Caco-2 (cell line): Measurements from ENCODE around the gene DLK1. TPM values are rescaled to one million over a fixed set of nuclear protein-coding genes. Genes with fewer than 3 reads are reported as not detected.

Experiments
- BruUV-seq: library from RNA; stranded (reverse); fragments of 400-500 nt; replicated peaks from 2 replicates; lab custom pipeline; 2021; lab: Mats Ljungman, UMichigan
- CTCF ChIA-PET: fragments of 300-600 bp; sonication (Branson Sonifier 250); formaldehyde crosslinking; loops from one replicate; lab custom pipeline; 2022; ENCODE audit warnings: antibody characterized with exemption; lab: Charles Lee
- POLR2A ChIA-PET: fragments of 300-600 bp; sonication (Branson Sonifier 250); formaldehyde crosslinking; loops from one replicate; lab custom pipeline; 2022; ENCODE audit warnings: antibody characterized with exemption; lab: Charles Lee
- DNase-seq, 2 experiments: peaks; one replicate each; pipeline versions ENCODE4 v3.0.0 to v3.0.0-alpha.2; 2020 to 2022
- H3K27me3 ChIP-seq: replicated peaks from 2 replicates; pipeline ENCODE4 v1.6.0; 2011; ENCODE audit warnings: low read length; ENCODE audit not compliant: control insufficient read depth, insufficient read depth
- H3K36me3 ChIP-seq: 2 replicates; pipeline ENCODE4 v1.5.1; 2011; ENCODE audit warnings: low read length; ENCODE audit not compliant: control insufficient read depth, insufficient read depth
- H3K4me1 ChIP-seq: fragments of 250-450 bp; sonication (Bioruptor Pico); 2 replicates; pipeline ENCODE4 v1.5.1; 2020; ENCODE audit warnings: mild to moderate bottlenecking
- H3K4me3 ChIP-seq: 2 replicates; pipeline ENCODE4 v1.5.1; 2011; ENCODE audit warnings: low read depth, mild to moderate bottlenecking, control low read depth, low read length
- H3K9me3 ChIP-seq: fragments of 250-450 bp; sonication (Bioruptor Pico); 2 replicates; pipeline ENCODE4 v1.5.1; 2020; ENCODE audit warnings: mild to moderate bottlenecking, moderate library complexity
- H3K27ac Mint-ChIP-seq: one replicate; pipeline ENCODE4 v1.8.0; 2022; ENCODE audit warnings: mixed read lengths; ENCODE audit not compliant: unreplicated experiment
- H3K27me3 Mint-ChIP-seq: one replicate; pipeline ENCODE4 v1.8.0; 2022; ENCODE audit warnings: mixed read lengths; ENCODE audit not compliant: insufficient read depth, unreplicated experiment
- H3K36me3 Mint-ChIP-seq: one replicate; pipeline ENCODE4 v1.8.0; 2022; ENCODE audit warnings: mild to moderate bottlenecking, mixed read lengths; ENCODE audit not compliant: insufficient read depth, unreplicated experiment
- H3K4me1 Mint-ChIP-seq: one replicate; pipeline ENCODE4 v1.8.0; 2022; ENCODE audit warnings: low read depth, mixed read lengths; ENCODE audit not compliant: unreplicated experiment
- H3K4me3 Mint-ChIP-seq: one replicate; pipeline ENCODE4 v1.8.0; 2022; ENCODE audit warnings: mild to moderate bottlenecking, moderate library complexity, mixed read lengths; ENCODE audit not compliant: unreplicated experiment
- H3K9me3 Mint-ChIP-seq: one replicate; pipeline ENCODE4 v1.8.0; 2022; ENCODE audit warnings: mixed read lengths; ENCODE audit not compliant: unreplicated experiment
- intact Hi-C: fragments of 100-400 bp; cut with micrococcal nuclease; formaldehyde crosslinking; loops from one replicate; pipeline ENCODE4 v1.10.0; 2022; ENCODE audit not compliant: unreplicated experiment
- total RNA-seq: library from RNA; stranded (reverse); gene quantifications from 2 replicates; pipeline ENCODE4 v1.2.3, GENCODE V29; 2022
- TF ChIP-seq, protein P1 (sequence below), 2 experiments: fragments of 200-600 bp in 1 of 2; IDR thresholded peaks; 1 replicate in 1 of 2; 2 replicates in 1 of 2; pipeline versions ENCODE4 v1.5.1 to v1.8.0; 2011 to 2022; ENCODE audit warnings: antibody characterized with exemption in 1 of 2, control low read depth in 1 of 2, inconsistent platforms in 1 of 2, low read depth in 1 of 2, low read length in 1 of 2, mild to moderate bottlenecking in 1 of 2, moderate library complexity in 1 of 2; ENCODE audit not compliant: insufficient read depth in 1 of 2, severe bottlenecking in 1 of 2, unreplicated experiment in 1 of 2

The DLK1 gene
- total RNA-seq, 1 experiment from 2014 or later, result not detected

GRCh38 chr14:100765991-100766390 lies 39.3 kb downstream of the DLK1 start:
- H3K27ac Mint-ChIP-seq, result no peak overlapping the region
- TF ChIP-seq, protein P1, sequence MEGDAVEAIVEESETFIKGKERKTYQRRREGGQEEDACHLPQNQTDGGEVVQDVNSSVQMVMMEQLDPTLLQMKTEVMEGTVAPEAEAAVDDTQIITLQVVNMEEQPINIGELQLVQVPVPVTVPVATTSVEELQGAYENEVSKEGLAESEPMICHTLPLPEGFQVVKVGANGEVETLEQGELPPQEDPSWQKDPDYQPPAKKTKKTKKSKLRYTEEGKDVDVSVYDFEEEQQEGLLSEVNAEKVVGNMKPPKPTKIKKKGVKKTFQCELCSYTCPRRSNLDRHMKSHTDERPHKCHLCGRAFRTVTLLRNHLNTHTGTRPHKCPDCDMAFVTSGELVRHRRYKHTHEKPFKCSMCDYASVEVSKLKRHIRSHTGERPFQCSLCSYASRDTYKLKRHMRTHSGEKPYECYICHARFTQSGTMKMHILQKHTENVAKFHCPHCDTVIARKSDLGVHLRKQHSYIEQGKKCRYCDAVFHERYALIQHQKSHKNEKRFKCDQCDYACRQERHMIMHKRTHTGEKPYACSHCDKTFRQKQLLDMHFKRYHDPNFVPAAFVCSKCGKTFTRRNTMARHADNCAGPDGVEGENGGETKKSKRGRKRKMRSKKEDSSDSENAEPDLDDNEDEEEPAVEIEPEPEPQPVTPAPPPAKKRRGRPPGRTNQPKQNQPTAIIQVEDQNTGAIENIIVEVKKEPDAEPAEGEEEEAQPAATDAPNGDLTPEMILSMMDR (IDR thresholded peaks at IDR 0.05; ENCODE audit: insufficient read depth in 1 of 2, low read depth in 1 of 2, low read length in 1 of 2, severe bottlenecking in 1 of 2, unreplicated experiment in 1 of 2), result no peak
- ChIA-PET POLR2A (no interaction called here), CTCF (interaction anchor here (0.5 kb wide), 1 partner anchor 476 kb away, joined by 3 read pairs; no protein-coding TSS in a partner anchor)
- no peaks in the 10 kb centered on the region for H3K27me3 ChIP-seq
- DNase-seq, result no peak
- no peaks in the 10 kb centered on the region for H3K9me3 ChIP-seq
- H3K36me3 Mint-ChIP-seq, result peaks cover 6% of the 10 kb centered on the region
- peaks cover 19% of the 10 kb centered on the region for H3K9me3 Mint-ChIP-seq
- intact Hi-C loops, result no loop called here
- no peaks in the 10 kb centered on the region for H3K27me3 Mint-ChIP-seq
- H3K4me3 ChIP-seq, result no peak overlapping the region
- no peak overlapping the region for H3K4me3 Mint-ChIP-seq
- BruUV-seq, result no TSS peak
- no peaks in the 10 kb centered on the region for H3K4me1 ChIP-seq
- H3K4me1 Mint-ChIP-seq, result peaks cover 6% of the 10 kb centered on the region
- H3K36me3 ChIP-seq, result no peaks in the 10 kb centered on the region

GRCh38 chr14:100767003-100767787 lies 40.5 kb downstream of the DLK1 start:
- H3K27me3 Mint-ChIP-seq, result no peaks in the 10 kb centered on the region
- no peaks in the 10 kb centered on the region for H3K4me1 ChIP-seq
- H3K9me3 ChIP-seq, result no peaks in the 10 kb centered on the region
- no peaks in the 10 kb centered on the region for H3K27me3 ChIP-seq
- H3K4me3 Mint-ChIP-seq, result no peak overlapping the region
- no peaks in the 10 kb centered on the region for H3K36me3 ChIP-seq
- ChIA-PET CTCF (no interaction called here), POLR2A (no interaction called here)
- H3K36me3 Mint-ChIP-seq, result peaks cover 2% of the 10 kb centered on the region
- BruUV-seq, result no TSS peak
- H3K4me3 ChIP-seq, result no peak overlapping the region
- H3K27ac Mint-ChIP-seq, result no peak overlapping the region
- intact Hi-C loops, result no loop called here
- TF ChIP-seq, protein P1 (IDR thresholded peaks at IDR 0.05; ENCODE audit: insufficient read depth in 1 of 2, low read depth in 1 of 2, low read length in 1 of 2, severe bottlenecking in 1 of 2, unreplicated experiment in 1 of 2), result no peak
- no peak for DNase-seq
- H3K9me3 Mint-ChIP-seq, result peaks cover 17% of the 10 kb centered on the region
- H3K4me1 Mint-ChIP-seq, result peaks cover 13% of the 10 kb centered on the region

DNA sequence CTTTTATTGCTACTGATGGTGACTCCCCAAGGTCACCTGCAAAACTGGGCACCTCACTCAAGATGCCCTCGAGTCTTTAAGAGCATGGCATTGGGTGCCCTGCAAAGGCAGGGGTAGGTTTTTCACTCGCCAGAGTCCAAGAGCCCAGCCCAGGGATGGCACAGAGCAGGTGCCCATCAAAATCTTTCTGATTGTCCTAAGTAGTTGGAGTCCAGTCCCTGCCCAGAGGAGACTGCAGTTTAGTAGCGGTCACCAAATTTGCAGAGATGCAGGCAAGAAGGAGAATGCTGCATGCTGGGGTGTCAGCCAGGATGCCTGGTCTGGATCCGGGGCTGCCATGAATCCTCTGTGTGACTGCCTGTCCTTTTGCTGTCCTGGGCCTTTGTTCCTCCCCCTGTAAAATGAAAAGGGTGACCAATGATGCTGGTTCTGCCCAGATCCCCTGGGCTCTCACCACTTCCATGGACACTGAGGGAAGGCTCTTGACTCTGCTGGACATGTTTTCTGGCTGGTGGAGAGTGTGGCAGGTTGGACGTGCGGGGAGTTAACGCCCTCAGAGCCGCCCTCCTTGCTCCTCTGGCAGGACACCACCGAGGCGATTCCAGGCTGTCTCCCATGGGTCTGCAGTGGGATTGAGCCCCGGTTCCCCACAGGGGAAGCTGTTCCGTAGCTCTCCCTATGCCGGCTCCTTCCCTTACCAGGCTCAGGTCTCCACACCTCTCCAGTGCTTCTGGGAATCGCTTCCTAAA lies 41.3 kb downstream of the DLK1 start:
- intact Hi-C loops, result no loop called here
- Histone ChIP-seq H3K4me1 (no peaks in the 10 kb centered on the region), H3K9me3 (no peaks in the 10 kb centered on the region), H3K27me3 (no peaks in the 10 kb centered on the region), H3K36me3 (no peaks in the 10 kb centered on the region), H3K4me3 (no peak overlapping the region)
- no TSS peak for BruUV-seq
- no peak overlapping the region for H3K4me3 Mint-ChIP-seq
- no peak overlapping the region for H3K27ac Mint-ChIP-seq
- POLR2A ChIA-PET, result no interaction called here
- H3K9me3 Mint-ChIP-seq, result peaks cover 14% of the 10 kb centered on the region
- CTCF ChIA-PET, result no interaction called here
- DNase-seq, result no peak
- TF ChIP-seq, protein P1 (IDR thresholded peaks at IDR 0.05; ENCODE audit: insufficient read depth in 1 of 2, low read depth in 1 of 2, low read length in 1 of 2, severe bottlenecking in 1 of 2, unreplicated experiment in 1 of 2), result no peak
- peaks cover 13% of the 10 kb centered on the region for H3K4me1 Mint-ChIP-seq
- no peaks in the 10 kb centered on the region for H3K36me3 Mint-ChIP-seq
- no peaks in the 10 kb centered on the region for H3K27me3 Mint-ChIP-seq
